HEK293 (cell line): ENCODE measurements around the gene UGT1A10.

Experiments used
- CTCF ChIP-seq: fragments of 450-650 bp; formaldehyde crosslinking; IDR thresholded peaks from 2 replicates; pipeline ENCODE4 v1.5.1; 2016; ENCODE audit warnings: missing biosample characterization, missing genetic modification characterization
- MEIS1 ChIP-seq: sonication (generic); formaldehyde crosslinking; IDR thresholded peaks from 2 replicates; pipeline ENCODE4 v1.8.1; 2022; ENCODE audit warnings: missing genetic modification reagents, mild to moderate bottlenecking, borderline replicate concordance
- PRDM1 ChIP-seq: fragments of 450-650 bp; formaldehyde crosslinking; IDR thresholded peaks from 2 replicates; pipeline ENCODE4; 2016; ENCODE audit warnings: missing biosample characterization, missing genetic modification characterization
- REST ChIP-seq: fragments of 450-650 bp; formaldehyde crosslinking; IDR thresholded peaks from 2 replicates; pipeline ENCODE4 v1.5.1; 2016; ENCODE audit warnings: missing biosample characterization, missing genetic modification characterization
- ZEB2 ChIP-seq: fragments of 450-650 bp; formaldehyde crosslinking; IDR thresholded peaks from 2 replicates; pipeline ENCODE4 v1.5.1; 2016; ENCODE audit warnings: missing biosample characterization, missing genetic modification characterization
- ZNF302 ChIP-seq: fragments of 450-650 bp; formaldehyde crosslinking; IDR thresholded peaks from 2 replicates; pipeline ENCODE4 v1.5.1; 2016; ENCODE audit warnings: missing biosample characterization, missing genetic modification characterization, low read depth
- ZNF423 ChIP-seq: fragments of 450-650 bp; formaldehyde crosslinking; IDR thresholded peaks from 2 replicates; pipeline ENCODE4 v1.5.1; 2016; ENCODE audit warnings: missing biosample characterization, missing genetic modification characterization
- ZNF530 ChIP-seq: fragments of 450-650 bp; formaldehyde crosslinking; IDR thresholded peaks from 2 replicates; pipeline ENCODE4 v1.5.1; 2016; ENCODE audit warnings: low read depth, missing biosample characterization, missing genetic modification characterization

- TF ChIP-seq CTCF (tag by site-specific recombination) (no peak), ZNF530 (no peak), PRDM1 (tag by site-specific recombination) (no peak), ZEB2 (tag by site-specific recombination) (no peak), REST (tag by site-specific recombination) (no peak), MEIS1 (no peak), ZNF302 (no peak), ZNF423 (tag by site-specific recombination) (no peak)
Measured at GRCh38 chr2:233821709-233822100, 185.5 kb downstream of the UGT1A10 start.
